ENCODE measurements around the gene CHKB.

The CHKB gene

GRCh38 chr22:50576806-50577696 lies 5.6 kb downstream of the CHKB start:
- H3K4me2 ChIP-seq (ENCODE audit: low read length) = no peak overlapping the region
- peaks cover 7% of the 10 kb centered on the region for H3K36me3 ChIP-seq (ENCODE audit: insufficient read depth, low read length)
- H3K4me3 ChIP-seq (ENCODE audit: low read length) = no peak overlapping the region
- no peaks in the 10 kb centered on the region for H3K27me3 ChIP-seq (ENCODE audit: control insufficient read depth, insufficient read depth, low read length)
- H3K4me1 ChIP-seq (ENCODE audit: control insufficient read depth, insufficient read depth, low read length) = peaks cover 21% of the 10 kb centered on the region
- no peak overlapping the region for H3K9ac ChIP-seq (ENCODE audit: low read depth, low read length)
- H3K9me3 ChIP-seq (replicated peaks; ENCODE audit: low read length) = no peaks in the 10 kb centered on the region

- no peaks in the 10 kb centered on the region for H3K27me3 ChIP-seq (ENCODE audit: control insufficient read depth, insufficient read depth, low read length)
- no peak overlapping the region for H3K4me2 ChIP-seq (ENCODE audit: low read length)
- H3K9me3 ChIP-seq (replicated peaks; ENCODE audit: low read length) = no peaks in the 10 kb centered on the region
- peaks cover 5% of the 10 kb centered on the region for H3K36me3 ChIP-seq (ENCODE audit: insufficient read depth, low read length)
- peaks cover 15% of the 10 kb centered on the region for H3K4me1 ChIP-seq (ENCODE audit: control insufficient read depth, insufficient read depth, low read length)
- no peak overlapping the region for H3K4me3 ChIP-seq (ENCODE audit: low read length)
- no peak overlapping the region for H3K9ac ChIP-seq (ENCODE audit: low read depth, low read length)
Observed at GRCh38 chr22:50576070-50576469, 6.6 kb downstream of the CHKB start.

GRCh38 chr22:50575426-50575941 lies 7.2 kb downstream of the CHKB start:
- Histone ChIP-seq H3K27me3 (ENCODE audit: control insufficient read depth, insufficient read depth, low read length) (no peaks in the 10 kb centered on the region), H3K9ac (ENCODE audit: low read depth, low read length) (no peak overlapping the region), H3K9me3 (replicated peaks; ENCODE audit: low read length) (no peaks in the 10 kb centered on the region), H3K4me1 (ENCODE audit: control insufficient read depth, insufficient read depth, low read length) (peaks cover 15% of the 10 kb centered on the region), H3K4me3 (ENCODE audit: low read length) (no peak overlapping the region), H3K4me2 (ENCODE audit: low read length) (no peak overlapping the region), H3K36me3 (ENCODE audit: insufficient read depth, low read length) (peaks cover 4% of the 10 kb centered on the region)

- Histone ChIP-seq H3K4me3 (ENCODE audit: low read length) (no peak overlapping the region), H3K9ac (ENCODE audit: low read depth, low read length) (no peak overlapping the region), H3K4me1 (ENCODE audit: control insufficient read depth, insufficient read depth, low read length) (peaks cover 14% of the 10 kb centered on the region), H3K4me2 (ENCODE audit: low read length) (no peak overlapping the region), H3K36me3 (ENCODE audit: insufficient read depth, low read length) (no peaks in the 10 kb centered on the region), H3K9me3 (replicated peaks; ENCODE audit: low read length) (no peaks in the 10 kb centered on the region), H3K27me3 (ENCODE audit: control insufficient read depth, insufficient read depth, low read length) (no peaks in the 10 kb centered on the region)
Observed at GRCh38 chr22:50574383-50574755, 8.3 kb downstream of the CHKB start.

GRCh38 chr22:50573491-50574382 lies 8.9 kb downstream of the CHKB start:
- Histone ChIP-seq H3K4me3 (ENCODE audit: low read length) (no peak overlapping the region), H3K27me3 (ENCODE audit: control insufficient read depth, insufficient read depth, low read length) (no peaks in the 10 kb centered on the region), H3K9ac (ENCODE audit: low read depth, low read length) (no peak overlapping the region), H3K36me3 (ENCODE audit: insufficient read depth, low read length) (no peaks in the 10 kb centered on the region), H3K4me1 (ENCODE audit: control insufficient read depth, insufficient read depth, low read length) (peaks cover 8% of the 10 kb centered on the region), H3K9me3 (replicated peaks; ENCODE audit: low read length) (no peaks in the 10 kb centered on the region), H3K4me2 (ENCODE audit: low read length) (no peak overlapping the region)

GRCh38 chr22:50572965-50573364 lies 9.7 kb downstream of the CHKB start:
- Histone ChIP-seq H3K9ac (ENCODE audit: low read depth, low read length) (no peak overlapping the region), H3K4me1 (ENCODE audit: control insufficient read depth, insufficient read depth, low read length) (no peaks in the 10 kb centered on the region), H3K4me2 (ENCODE audit: low read length) (no peak overlapping the region), H3K9me3 (replicated peaks; ENCODE audit: low read length) (no peaks in the 10 kb centered on the region), H3K27me3 (ENCODE audit: control insufficient read depth, insufficient read depth, low read length) (no peaks in the 10 kb centered on the region), H3K4me3 (ENCODE audit: low read length) (no peak overlapping the region), H3K36me3 (ENCODE audit: insufficient read depth, low read length) (no peaks in the 10 kb centered on the region)

GRCh38 chr22:50571264-50572175 lies 11.1 kb downstream of the CHKB start:
- Histone ChIP-seq H3K9ac (ENCODE audit: low read depth, low read length) (no peak overlapping the region), H3K4me1 (ENCODE audit: control insufficient read depth, insufficient read depth, low read length) (no peaks in the 10 kb centered on the region), H3K4me3 (ENCODE audit: low read length) (no peak overlapping the region), H3K36me3 (ENCODE audit: insufficient read depth, low read length) (no peaks in the 10 kb centered on the region), H3K27me3 (ENCODE audit: control insufficient read depth, insufficient read depth, low read length) (no peaks in the 10 kb centered on the region), H3K4me2 (ENCODE audit: low read length) (no peak overlapping the region), H3K9me3 (replicated peaks; ENCODE audit: low read length) (no peaks in the 10 kb centered on the region)

GRCh38 chr22:50570861-50571260 lies 11.8 kb downstream of the CHKB start:
- Histone ChIP-seq H3K9ac (ENCODE audit: low read depth, low read length) (no peak overlapping the region), H3K4me2 (ENCODE audit: low read length) (no peak overlapping the region), H3K4me3 (ENCODE audit: low read length) (no peak overlapping the region), H3K27me3 (ENCODE audit: control insufficient read depth, insufficient read depth, low read length) (no peaks in the 10 kb centered on the region), H3K9me3 (replicated peaks; ENCODE audit: low read length) (no peaks in the 10 kb centered on the region), H3K36me3 (ENCODE audit: insufficient read depth, low read length) (no peaks in the 10 kb centered on the region), H3K4me1 (ENCODE audit: control insufficient read depth, insufficient read depth, low read length) (no peaks in the 10 kb centered on the region)

GRCh38 chr22:50569896-50570535 lies 12.6 kb downstream of the CHKB start:
- Histone ChIP-seq H3K4me3 (ENCODE audit: low read length) (no peak overlapping the region), H3K27me3 (ENCODE audit: control insufficient read depth, insufficient read depth, low read length) (no peaks in the 10 kb centered on the region), H3K4me1 (ENCODE audit: control insufficient read depth, insufficient read depth, low read length) (no peaks in the 10 kb centered on the region), H3K9ac (ENCODE audit: low read depth, low read length) (no peak overlapping the region), H3K4me2 (ENCODE audit: low read length) (no peak overlapping the region), H3K36me3 (ENCODE audit: insufficient read depth, low read length) (no peaks in the 10 kb centered on the region), H3K9me3 (replicated peaks; ENCODE audit: low read length) (no peaks in the 10 kb centered on the region)

- no peaks in the 10 kb centered on the region for H3K9me3 ChIP-seq (replicated peaks; ENCODE audit: low read length)
- no peaks in the 10 kb centered on the region for H3K36me3 ChIP-seq (ENCODE audit: insufficient read depth, low read length)
- no peak overlapping the region for H3K4me2 ChIP-seq (ENCODE audit: low read length)
- no peaks in the 10 kb centered on the region for H3K4me1 ChIP-seq (ENCODE audit: control insufficient read depth, insufficient read depth, low read length)
- peaks cover 6% of the 10 kb centered on the region for H3K27me3 ChIP-seq (ENCODE audit: control insufficient read depth, insufficient read depth, low read length)
- H3K9ac ChIP-seq (ENCODE audit: low read depth, low read length) = no peak overlapping the region
- H3K4me3 ChIP-seq (ENCODE audit: low read length) = no peak overlapping the region
Observed at GRCh38 chr22:50569041-50569459, 13.6 kb downstream of the CHKB start.
